GM18498 (cell line): ENCODE measurements around the gene HTD2.

ENCODE experiments used
- ATAC-seq: cut with Tn5 transposase; IDR thresholded peaks from one replicate; pipeline ENCODE4 v1.9.1; 2021; ENCODE audit warnings: mild to moderate bottlenecking, moderate library complexity; ENCODE audit not compliant: unreplicated experiment

Gene HTD2

GRCh38 chr3:58291671-58292338 is 14.5 kb upstream of the HTD2 start:
- no peak for ATAC-seq

- no peak for ATAC-seq
Measured at GRCh38 chr3:58292866-58293265, 13.5 kb upstream of the HTD2 start.

- no peak for ATAC-seq
Measured at GRCh38 chr3:58293516-58293915, 12.8 kb upstream of the HTD2 start.

GRCh38 chr3:58296269-58296668 is 10.1 kb upstream of the HTD2 start:
- ATAC-seq: no peak

- ATAC-seq: no peak
Measured at GRCh38 chr3:58296843-58297242, 9.5 kb upstream of the HTD2 start.

- no peak for ATAC-seq
Measured at GRCh38 chr3:58298190-58298589, 8.1 kb upstream of the HTD2 start.

GRCh38 chr3:58299075-58299474 is 7.2 kb upstream of the HTD2 start:
- ATAC-seq: no peak

GRCh38 chr3:58299839-58300516 is 6.3 kb upstream of the HTD2 start:
- ATAC-seq: no peak

- ATAC-seq: no peak
Measured at GRCh38 chr3:58307639-58308215, 1.4 kb downstream of the HTD2 start.

GRCh38 chr3:58308728-58309127 is 2.4 kb downstream of the HTD2 start:
- no peak for ATAC-seq

- no peak for ATAC-seq
Measured at GRCh38 chr3:58317811-58318210, 11.5 kb downstream of the HTD2 start.

GRCh38 chr3:58321791-58322190 is 15.5 kb downstream of the HTD2 start:
- no peak for ATAC-seq

- ATAC-seq: no peak
Measured at GRCh38 chr3:58322793-58323192, 16.5 kb downstream of the HTD2 start.

- ATAC-seq: no peak
Measured at GRCh38 chr3:58323529-58324390, 17.4 kb downstream of the HTD2 start.

- no peak for ATAC-seq
Measured at GRCh38 chr3:58324391-58325390, 18.4 kb downstream of the HTD2 start.

- no peak for ATAC-seq
Measured at GRCh38 chr3:58325525-58325992, 19.2 kb downstream of the HTD2 start.

GRCh38 chr3:58326267-58326900 is 20.1 kb downstream of the HTD2 start:
- no peak for ATAC-seq

GRCh38 chr3:58329150-58329921 is 23.0 kb downstream of the HTD2 start:
- no peak for ATAC-seq

- ATAC-seq: no peak
Measured at GRCh38 chr3:58329922-58330413, 23.6 kb downstream of the HTD2 start.
